HG03342 (cell line): ENCODE data around the gene C16orf46.
"Not testable (repeated sequence)": the region's sequence is repeated elsewhere in the genome, so short reads cannot be mapped to it uniquely, and the experiment has no call there.

Source experiments
- ATAC-seq: cut with Tn5 transposase; IDR thresholded peaks from one replicate; pipeline ENCODE4 v1.9.1; 2021; ENCODE audit warnings: mild to moderate bottlenecking, moderate library complexity; ENCODE audit not compliant: unreplicated experiment

The C16orf46 gene, protein sequence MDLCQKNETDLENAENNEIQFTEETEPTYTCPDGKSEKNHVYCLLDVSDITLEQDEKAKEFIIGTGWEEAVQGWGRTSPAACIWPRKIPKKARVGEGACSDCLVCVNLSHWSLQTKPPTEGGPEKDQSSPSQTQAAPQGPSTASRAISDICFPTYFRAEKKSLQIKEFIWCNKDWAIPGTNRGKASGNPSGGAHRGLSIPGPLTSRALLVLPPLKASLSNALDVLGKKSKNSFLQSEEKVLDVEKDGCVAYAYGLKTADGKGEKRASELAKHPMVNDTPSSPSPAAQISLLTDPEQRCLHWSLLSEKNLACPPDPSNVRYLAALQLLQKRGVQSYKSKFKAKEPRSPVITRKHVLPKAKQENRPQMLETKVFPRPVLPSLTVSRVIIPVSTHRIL

DNA sequence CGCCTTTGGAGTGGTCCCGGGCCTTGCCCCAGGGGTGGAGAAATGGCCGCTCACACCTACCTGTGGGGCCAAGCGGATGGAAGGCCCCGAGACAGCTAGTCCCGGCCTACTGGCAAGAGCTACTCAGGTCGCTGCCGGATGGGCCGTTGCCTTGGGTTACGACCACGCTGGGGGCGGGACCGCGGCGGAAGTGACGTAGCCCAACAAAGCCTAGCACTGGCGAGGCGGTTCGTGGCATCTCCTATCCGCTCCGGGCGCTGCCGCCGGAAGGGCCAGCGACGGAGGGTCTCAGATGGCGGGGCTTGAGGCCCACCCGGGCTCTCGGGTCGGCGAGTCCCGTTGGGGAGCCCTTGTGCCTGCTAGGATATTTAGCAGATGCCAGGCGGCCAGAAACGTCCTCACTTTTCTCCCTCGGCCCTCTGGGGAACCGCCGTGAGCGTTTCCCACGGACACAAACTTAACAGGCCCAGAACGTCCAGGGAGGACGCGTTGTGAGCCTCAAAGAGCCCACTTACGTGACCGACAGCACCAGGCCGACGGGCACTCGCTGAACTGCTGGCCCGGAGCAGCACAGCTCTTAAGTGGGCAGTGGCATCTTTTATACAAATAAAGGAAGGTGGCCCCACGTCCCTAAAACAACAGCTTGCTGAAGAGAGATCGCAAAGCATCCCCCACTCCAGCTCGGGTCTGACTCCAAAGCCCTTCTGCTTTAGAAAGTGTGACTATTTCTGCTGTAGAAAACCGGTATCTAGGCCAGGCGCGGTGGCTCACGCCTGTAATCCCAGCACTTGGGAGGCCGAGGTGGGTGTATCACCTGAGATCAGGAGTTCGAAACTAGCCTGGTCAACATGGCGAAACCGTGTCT lies at the start of gene C16orf46:
Gene C16orf46 (minus strand): TSS at position 163 of the 865 bp plus-strand sequence. CDS start 13,283 bp downstream, outside the sequence.
- peak; percentile 95 for ATAC-seq

DNA sequence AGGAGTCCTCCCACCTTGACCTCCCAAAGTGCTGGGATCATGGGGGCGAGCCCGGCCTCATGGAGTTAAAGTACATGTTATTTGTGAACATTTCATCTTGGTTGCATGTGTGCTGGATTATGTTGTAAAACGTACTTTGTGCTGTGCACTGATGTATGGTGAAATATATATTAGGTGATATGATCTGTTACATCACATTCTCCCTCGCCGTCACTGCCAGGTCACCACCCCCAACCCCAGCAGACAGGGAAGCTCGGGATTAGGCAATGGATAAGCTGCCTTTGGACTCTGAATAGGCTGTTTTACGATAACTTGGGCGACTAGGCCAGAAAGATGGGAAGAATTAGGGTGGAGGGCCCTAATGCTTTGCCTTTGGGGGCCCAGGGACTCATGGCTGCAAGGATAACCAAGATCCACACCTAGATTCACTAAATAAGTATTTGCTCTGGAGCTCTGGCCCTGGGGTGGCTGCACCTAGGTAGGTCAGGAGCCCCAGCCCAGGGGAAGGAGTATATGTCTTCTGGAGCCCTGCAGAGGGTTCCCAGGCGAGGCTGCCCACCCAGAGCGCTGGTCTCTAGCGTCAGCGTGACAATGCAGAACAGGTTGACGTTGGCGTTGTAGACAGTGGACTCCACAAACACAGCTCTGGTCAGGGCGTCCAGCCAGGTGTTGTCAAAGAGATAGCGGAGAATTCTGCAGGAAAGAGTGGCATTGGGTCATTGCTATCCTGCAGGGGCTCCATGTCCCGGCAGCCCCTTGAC lies 46.2 kb upstream of the C16orf46 start:
- no peak for ATAC-seq

DNA sequence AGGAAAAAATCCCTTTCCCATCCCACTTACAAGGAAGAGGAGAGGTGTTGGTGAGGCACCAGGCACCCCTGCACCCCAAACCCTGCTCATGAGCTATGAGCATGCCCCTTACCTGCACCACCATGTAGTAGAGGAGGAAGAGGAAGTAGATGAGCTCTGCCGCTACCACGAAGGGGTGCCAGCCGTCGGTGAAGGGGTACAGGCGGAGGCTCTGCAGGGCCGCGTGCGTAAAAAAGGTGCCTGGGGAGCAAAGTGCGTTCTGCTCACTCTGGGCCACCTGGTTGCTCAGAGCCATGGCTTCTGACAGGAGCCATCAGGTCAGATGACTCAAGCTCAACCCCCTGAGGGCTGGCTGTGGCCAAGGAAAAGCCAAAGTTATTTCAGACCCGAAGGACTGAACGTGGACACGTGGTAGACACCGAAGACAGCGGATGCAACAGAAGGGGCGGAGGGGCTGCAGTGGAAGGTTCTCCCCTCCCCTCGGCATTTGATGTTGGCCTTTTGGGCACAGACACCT lies 44.5 kb upstream of the C16orf46 start:
- ATAC-seq: no peak

DNA sequence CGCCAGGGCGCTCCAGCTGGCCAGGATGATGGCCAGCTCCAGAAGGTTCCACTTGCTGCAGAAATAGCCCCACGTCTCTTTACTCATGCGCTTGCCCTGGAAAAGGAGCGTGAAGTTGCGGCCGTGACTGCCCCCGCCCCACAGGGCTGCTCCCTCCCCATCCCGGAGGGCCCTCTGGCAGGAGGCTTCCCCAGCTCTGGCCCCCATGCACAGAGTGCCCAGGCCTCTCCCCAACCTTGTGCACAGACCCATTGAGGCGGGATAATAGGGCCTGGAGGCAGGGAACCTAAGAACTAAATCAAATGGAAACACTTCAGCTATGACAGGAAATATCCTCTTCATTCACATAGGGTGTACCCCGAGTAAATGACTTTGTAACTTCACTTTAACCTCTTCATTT lies 40.4 kb upstream of the C16orf46 start:
- ATAC-seq: no peak

DNA sequence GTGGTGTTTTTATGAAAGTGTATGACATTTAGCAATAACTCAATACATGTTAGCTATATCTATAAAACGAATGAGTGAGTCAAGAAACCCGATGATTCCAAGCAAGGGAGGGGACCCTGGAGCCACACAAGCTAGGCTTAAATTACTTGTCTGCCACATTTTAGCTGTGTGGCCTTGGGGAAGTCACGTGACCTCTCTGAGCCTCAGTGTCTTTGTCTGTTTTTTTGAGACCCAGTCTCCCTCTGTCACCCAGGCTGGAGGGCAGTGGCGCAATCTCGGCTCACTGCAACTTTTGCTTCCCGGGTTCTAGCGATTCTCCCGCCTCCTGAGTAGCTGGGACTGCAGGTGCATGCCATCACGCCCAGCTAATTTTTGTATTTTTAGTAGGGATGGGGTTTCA lies 39.2 kb upstream of the C16orf46 start:
- no peak for ATAC-seq

DNA sequence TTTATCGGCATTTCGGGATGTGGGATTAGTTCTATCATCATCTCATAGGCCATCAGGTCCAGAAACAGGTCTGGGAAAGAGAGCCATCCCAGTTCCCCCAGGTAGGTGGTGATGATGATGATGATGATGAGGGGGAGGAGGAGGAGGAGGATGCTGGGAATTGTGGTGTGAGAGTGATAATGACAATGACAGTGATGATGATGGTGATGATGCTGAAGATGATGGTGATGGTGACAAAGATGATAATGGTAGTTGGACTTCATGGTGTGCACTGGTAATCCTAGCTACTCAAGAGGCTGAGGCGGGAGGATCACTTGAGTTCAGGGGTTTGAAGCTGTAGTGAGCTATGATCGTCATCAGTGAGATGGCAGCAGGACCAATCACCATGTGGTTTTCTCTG lies 35.4 kb upstream of the C16orf46 start:
- ATAC-seq: no peak

DNA sequence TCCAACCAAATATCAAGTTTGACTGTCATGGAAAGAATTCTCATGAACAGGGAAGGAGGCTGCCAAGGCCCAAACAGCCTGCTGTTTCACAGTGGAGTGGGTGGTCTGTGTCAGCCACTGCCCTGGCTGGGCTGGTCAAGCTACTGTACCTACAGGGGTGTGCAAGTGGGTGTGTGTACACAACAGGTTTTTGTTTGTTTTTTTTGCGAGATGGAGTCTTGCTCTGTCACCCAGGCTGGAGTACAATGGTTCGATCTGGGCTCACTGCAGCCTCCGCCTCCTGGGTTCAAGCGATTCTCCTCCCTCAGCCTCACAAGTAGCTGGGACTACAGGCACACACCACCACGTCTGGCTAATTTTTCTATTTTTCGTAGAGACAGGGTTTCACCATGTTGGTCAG lies 32.2 kb upstream of the C16orf46 start:
- not testable (repeated sequence) for ATAC-seq

DNA sequence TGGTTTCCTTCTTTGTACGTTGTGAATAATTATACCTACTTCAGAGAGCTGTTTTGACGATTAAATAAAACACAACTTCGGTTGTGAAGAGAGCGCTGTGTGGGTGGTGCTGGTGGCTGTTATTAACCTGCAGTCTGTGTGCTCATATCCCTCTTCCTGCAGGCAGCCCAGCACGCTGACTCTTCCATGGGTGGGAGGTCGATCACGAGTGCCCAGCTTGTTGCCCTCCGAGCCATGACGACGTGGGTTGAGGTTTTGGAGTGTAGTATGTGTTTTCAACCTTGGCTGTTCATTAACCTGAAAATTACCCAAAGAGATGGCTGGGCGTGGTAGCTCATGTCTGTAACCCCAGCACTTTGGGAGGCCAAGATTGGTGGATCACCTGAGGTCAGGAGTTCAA lies 30.5 kb upstream of the C16orf46 start:
- ATAC-seq: no peak

DNA sequence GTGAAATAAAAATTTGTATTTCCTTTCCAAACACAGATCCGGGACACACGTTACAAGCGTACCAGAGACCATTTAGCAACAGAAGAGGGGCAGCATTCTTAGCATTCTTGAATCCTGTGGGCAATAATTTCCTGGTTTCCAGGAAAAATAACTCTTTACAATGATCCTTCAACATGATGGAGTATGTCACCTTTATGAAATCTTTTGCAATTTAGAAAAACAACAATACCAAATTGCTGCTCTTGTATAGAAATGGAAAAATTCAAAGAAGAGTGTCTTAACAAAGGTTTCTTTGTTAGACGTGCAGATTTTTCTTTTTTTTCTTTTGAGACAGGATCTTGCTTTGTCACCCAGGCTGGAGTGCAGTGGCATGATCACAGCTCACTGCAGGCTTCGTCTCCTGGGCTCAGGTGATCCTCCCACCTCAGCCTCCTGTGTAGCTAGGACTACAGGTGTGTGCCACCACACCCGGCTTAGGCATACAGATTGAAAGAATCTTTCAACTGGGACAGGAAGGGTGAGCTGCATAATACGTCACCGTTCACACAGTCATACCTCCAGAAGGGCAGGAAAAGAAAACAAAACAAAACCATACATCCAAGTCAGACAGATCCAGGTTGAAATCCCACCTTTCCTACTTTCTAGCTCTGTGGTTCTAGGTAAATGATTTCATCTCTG lies 29.9 kb upstream of the C16orf46 start:
- no peak for ATAC-seq

DNA sequence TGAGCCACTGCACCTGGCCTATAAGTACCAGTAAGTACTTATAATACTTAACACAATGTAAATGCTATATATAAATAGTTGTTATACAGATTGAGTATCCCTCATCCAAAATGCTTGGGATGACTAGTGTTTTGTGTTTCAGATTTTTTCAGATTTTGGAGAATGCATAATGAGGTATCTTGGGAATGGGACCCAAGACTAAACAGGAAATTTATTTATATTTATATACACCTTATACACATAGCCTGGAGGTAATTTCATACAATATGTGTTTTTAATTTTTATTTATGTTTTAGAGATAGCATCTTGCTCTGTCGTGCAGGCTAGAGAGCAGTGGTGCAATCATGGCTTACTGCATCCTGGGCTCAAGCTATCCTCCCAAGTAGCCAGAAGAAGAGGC lies 28.9 kb upstream of the C16orf46 start:
- no peak for ATAC-seq

DNA sequence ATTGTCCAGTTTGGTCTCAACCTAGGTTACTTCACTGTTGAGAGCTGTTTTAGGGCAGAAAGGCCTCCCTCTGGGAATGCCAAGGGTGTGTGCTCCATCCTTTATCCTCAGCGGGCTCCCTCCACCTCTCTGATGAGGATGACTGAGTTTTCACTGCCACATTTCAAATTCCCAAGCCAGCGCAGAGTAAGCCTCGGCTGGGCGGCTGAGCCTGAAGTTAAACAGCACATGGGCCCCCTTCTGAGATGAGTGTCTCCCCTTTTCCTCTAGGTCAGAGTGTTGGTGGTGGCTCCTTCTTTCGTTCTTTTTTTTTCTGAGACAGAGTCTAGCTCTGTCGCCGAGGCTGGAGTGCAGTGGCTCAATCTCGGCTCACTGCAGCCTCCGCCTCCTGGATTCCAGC lies 24.7 kb upstream of the C16orf46 start:
- no peak for ATAC-seq

DNA sequence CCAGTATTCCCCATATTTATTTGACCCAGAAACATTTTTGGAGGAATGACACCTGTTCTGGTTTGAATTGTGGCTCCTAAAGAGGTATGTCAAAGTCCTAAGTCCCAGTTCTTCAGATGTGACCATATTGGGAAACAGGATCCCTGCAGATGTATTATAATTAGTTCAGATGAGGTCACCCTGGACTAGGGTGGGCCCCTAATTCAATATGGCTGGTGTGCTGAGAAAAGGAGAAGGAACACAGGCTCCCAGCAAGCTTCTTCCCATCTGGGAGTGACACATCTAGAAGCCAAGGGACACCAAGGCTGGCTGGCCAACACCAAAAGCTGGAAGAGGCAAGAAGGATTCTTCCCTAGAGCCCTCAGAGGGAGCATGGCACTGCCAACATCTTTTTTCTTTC lies 22.9 kb upstream of the C16orf46 start:
- ATAC-seq: no peak

DNA sequence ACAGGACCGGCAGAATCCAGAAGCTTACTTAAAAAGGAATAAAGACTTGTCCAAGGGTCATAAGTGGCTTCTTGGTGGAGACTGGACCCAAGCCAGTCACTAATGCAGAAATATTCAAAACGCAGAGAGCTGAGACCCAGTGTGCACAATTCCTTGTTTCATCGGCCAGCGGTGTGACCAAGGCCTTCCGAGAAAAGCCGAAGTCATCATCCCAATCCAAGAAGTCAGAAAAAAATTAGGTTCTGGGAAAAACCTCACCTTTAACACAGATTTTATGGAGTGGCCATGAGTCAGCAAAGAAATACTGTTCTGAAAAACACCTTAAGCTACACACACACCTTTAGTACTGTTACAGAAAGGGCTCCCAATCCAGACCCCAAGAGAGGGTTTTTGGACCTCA lies 20.2 kb upstream of the C16orf46 start:
- ATAC-seq: no peak

DNA sequence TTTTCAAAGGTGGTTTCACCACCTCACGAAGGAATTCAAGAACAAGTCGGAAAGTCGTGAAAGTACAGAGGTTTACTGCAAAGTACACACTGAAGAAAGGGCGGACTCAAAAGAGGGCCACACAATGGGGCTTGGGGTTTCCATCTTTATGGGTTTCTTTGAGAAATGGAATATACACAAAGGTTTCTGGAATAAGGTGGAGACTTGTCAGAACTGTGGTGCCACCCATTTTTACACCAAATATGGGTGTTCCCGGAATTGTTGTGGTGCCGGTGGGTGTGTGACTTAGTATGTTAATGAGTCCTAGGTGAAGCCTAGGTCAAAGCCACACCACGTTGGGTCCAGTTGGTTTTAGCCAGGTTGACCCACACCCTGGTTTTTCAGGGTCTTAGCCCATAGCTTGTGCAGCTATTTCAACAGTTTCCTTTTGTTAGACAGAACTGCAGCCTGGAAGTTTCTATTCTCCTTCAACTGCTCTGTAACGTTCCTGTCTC lies 19.7 kb upstream of the C16orf46 start:
- no peak for ATAC-seq

DNA sequence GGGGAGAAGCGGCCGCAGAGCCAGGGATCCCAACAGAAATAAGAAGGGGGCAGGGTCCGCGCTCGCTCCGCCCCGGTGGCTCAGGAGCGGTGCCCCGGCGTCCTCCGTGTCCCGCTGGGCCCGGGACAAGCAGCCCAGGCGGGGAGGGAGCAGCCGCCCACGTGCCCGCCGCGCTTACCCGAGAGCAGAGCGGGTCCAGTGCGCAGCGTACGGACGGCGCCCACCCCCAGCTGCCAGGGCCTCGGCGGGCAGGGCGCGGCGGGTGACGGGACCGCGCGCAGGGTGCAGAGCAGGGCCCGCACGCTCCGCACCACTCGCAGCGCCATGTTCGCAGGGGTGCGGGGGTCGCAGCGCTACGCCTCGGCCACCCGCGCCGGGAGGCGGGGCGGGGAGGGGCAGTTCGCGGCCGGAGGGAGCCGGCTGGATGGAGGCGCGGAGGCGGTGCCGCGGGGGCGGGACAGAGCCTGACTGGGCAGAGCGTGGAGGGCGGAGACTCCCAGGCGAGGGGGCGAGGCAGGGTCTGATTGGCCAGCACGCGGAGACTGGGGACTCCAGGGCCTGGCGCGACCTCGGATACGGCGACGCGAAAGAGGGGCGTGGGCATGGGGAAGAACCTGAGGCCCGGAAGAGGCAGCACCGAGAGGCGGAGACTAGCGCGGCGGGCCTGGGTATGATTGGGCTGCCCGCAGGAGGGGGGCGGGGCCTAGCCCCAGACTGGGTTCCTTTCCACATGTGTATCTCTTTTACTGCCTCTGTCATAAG lies 19.1 kb upstream of the C16orf46 start, which contains the start of gene GCSH:
Gene GCSH (minus strand): TSS at position 443 of the 762 bp plus-strand sequence. CDS start 117 bp downstream, at position 326.
- ATAC-seq: peak; percentile 99

DNA sequence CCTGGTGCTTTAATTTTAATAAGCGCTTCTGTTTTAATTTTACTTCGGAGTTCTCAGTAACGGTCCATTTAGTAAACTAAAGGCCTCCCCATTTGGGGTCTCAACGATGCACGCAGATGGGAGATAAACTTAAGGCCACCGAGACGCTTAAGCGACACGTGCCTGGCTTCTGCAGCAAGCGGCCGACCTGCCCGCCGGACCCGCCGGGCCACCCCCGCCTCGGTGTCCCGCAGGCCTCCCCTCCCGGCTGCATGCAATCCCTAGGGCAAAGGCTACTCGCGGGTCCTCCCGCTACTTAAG lies 18.6 kb upstream of the C16orf46 start:
- no peak for ATAC-seq

DNA sequence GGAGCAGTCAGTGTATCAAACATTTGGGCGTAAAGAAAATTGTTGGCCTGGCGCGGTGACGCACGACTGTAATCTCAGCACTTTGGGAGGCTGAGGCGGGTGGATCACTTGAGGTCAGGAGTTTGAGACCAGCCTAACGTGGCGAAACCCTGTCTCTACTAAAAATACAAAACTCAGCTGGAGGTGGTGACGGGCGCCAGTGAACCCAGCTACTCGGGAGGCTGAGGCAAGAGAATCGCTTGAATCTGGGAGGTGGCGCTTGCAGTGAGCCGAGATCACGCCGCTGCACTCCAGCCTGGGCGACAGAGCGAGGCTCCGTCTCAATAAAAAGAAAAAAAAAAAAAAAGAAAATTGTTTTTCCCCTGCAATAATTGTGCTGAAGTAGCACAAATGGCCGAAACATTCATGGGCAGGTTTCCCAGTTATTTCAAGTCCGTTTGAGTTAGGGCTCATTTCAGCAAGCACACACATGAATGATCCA lies 17.8 kb upstream of the C16orf46 start:
- no peak for ATAC-seq

DNA sequence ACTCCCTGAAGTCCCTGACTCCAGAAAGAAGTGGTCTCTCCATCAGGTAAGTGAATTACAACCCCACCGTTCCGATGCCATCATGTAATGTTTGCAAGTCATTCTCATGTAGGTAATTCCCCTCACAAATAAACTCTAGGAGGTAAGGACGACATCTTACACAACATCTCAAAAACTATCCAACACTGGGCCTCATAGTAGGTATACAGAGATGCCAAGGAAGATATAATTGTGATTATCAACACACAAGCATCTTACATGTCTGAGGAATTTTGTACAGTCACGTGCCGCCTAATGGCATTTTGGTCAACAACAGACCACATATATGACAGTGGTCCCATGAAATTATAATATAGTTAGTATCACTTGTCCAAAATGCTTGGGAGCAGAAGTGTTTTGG lies 11.8 kb upstream of the C16orf46 start:
- ATAC-seq: no peak

DNA sequence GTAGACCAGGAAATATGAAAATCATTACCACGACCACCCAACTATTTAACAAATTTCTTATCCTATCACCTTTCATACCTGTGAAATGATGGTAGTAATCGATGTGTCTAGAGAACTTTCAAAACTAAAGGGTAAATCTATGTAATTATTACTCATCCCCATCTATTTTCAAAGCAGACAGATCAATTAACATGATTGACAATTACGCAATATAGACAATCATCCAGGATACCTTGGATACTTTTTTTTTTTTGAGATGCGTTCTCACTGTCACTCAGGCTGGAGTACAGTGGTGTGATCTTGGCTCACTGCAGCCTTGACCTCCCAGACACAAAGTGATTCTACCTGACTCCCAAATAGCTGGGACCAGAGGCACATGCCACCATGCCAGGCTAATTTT lies 4.0 kb upstream of the C16orf46 start:
- no peak for ATAC-seq

DNA sequence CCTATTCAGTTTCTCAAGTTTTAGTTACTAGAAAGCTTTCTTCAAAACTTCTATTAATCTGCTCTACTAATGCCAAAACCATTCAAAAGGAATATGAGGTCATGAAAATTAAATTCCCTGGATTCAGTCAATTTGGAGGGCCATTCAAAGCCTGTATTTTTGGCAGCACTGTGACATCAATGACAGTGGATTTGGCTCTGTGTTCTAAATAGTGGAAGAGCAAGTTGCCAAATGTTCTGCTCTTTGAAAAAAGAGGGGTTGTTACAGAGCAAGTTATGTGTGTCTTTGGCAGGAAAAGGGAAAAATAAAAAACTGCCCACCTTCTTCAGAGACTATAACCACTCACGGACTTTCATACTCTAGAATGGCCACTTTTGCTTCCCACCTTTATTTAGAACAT lies 3.2 kb upstream of the C16orf46 start:
- ATAC-seq: no peak
